Stomach (tissue), 9 donors: ENCODE measurements around the gene SUPV3L1. TPM values are rescaled to one million over a fixed set of nuclear protein-coding genes. Genes with fewer than 3 reads are reported as not detected.

Experiments
- DNase-seq, 2 donors: peaks; one replicate each; pipeline versions ENCODE4 v3.0.0 to v3.0.0-alpha.2; 2013 to 2019
- H3K27ac ChIP-seq, 5 donors: fragments of 200-600 bp in 4 of 5; sonication (generic) in 4 of 5; one replicate each; pipeline ENCODE4 v1.5.1; 2013 to 2019; ENCODE audit warnings: mild to moderate bottlenecking in 1 of 5, moderate library complexity in 1 of 5
- H3K27me3 ChIP-seq, 3 donors: fragments of 200-600 bp; sonication (generic); one replicate each; pipeline ENCODE4 v1.5.1; 2017 to 2019; ENCODE audit warnings: mixed run types in 1 of 3
- H3K36me3 ChIP-seq, 4 donors: fragments of 200-600 bp; sonication (generic); 1 replicate in 3 of 4; 2 replicates in 1 of 4; pipeline ENCODE4 v1.5.1; 2016 to 2019
- H3K4me1 ChIP-seq, 4 donors: fragments of 200-600 bp; sonication (generic); one replicate each; pipeline ENCODE4 v1.5.1; 2016 to 2019
- H3K4me3 ChIP-seq, 4 donors: fragments of 200-600 bp; sonication (generic) in 3 of 4; one replicate each; pipeline ENCODE4 v1.5.1; 2016 to 2019; ENCODE audit warnings: mild to moderate bottlenecking in 1 of 4
- H3K9me3 ChIP-seq, 4 donors: fragments of 200-600 bp; sonication (generic); one replicate each; pipeline ENCODE4 v1.5.1; 2016 to 2019
- CTCF ChIP-seq, 7 experiments: fragments of 450-650 bp in 4 of 7; fragments of 200-600 bp in 3 of 7; sonication (generic) in 3 of 7; IDR thresholded peaks; one replicate each; pipeline ENCODE4 v1.5.1; 2016 to 2019; ENCODE audit warnings: antibody characterized with exemption in 7 of 7, control low read depth in 2 of 7, mild to moderate bottlenecking in 1 of 7
- EP300 ChIP-seq: sonication (generic); formaldehyde crosslinking; IDR thresholded peaks from one replicate; pipeline ENCODE4 v1.6.1; 2017; ENCODE audit warnings: antibody characterized with exemption
- POLR2A ChIP-seq, 4 donors: fragments of 450-650 bp; IDR thresholded peaks; one replicate each; pipeline ENCODE4 v1.6.1; 2016; ENCODE audit warnings: antibody characterized with exemption in 4 of 4, control low read depth in 2 of 4, mild to moderate bottlenecking in 1 of 4, moderate library complexity in 1 of 4
- POLR2AphosphoS5 ChIP-seq, 3 donors: sonication (generic); formaldehyde crosslinking; IDR thresholded peaks; one replicate each; pipeline ENCODE4 v1.6.1; 2016; ENCODE audit warnings: antibody characterized with exemption in 3 of 3
- WGBS, 5 donors: extraction: QIAGEN DNeasy Blood & Tissue Kit in 3 of 5; methylation state at CpG; one replicate each; pipeline versions ENCODE4 v1.1.5 to v1.1.7; 2013 to 2018; 5-methylcytosine and 5-hydroxymethylcytosine counted together
- intact Hi-C: fragments of 100-400 bp; cut with DNase I; formaldehyde crosslinking; loops from one replicate; pipeline ENCODE4 v1.15.1; 2023; ENCODE audit warnings: low total_unique reads
- polyA plus RNA-seq, 3 donors: library from polyadenylated mRNA; stranded (reverse); fragments of 200-250 nt; gene quantifications; one replicate each; pipeline ENCODE4 v1.2.3, GENCODE V29; 2013
- total RNA-seq, 5 donors: library from RNA; depleted of rRNA; stranded (reverse); fragments of >200 nt; gene quantifications; one replicate each; pipeline versions ENCODE4 v1.1.0 to v1.2.3, GENCODE V29; 2014 to 2016
- donor health status: healthy with polysubstance abuse.
- donor health status: Bipolar disorder and iron deficiency.
- donor health status: healthy.

Gene SUPV3L1
- total and polyA plus RNA-seq, 8 donors, result 15.2 to 111 (median 45.5) TPM

DNA sequence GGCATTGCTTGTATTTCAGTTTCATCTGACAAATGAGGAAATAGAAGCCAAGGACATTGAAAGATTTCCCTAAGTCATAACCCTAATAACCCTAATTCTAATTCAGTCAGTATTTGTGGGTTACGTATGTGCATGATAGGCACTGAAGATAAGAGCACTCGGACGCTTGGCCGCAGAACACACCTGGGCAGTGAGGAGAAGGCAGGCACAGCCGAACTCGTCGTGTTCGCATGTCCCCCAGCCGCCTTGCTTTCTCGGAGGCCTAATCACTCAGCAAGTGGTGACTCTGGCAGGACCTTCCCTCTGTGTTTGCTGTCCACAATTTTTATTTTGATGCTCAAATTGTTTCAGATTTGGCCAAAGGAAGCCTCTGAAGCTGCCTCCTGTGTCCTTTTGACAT lies 63.8 kb downstream of the SUPV3L1 start:
- H3K4me1 ChIP-seq, result peaks cover 0 to 13% (median 0%) of the 10 kb centered on the region in 4 donors
- 74 to 88% (median 78%) methylated on average over 10 of the region's 10 CpGs for WGBS, 5 donors
- intact Hi-C loops, result no loop called here

GRCh38 chr10:69246036-69246435 lies 66.0 kb downstream of the SUPV3L1 start:
- intact Hi-C loops, result no loop called here
- Histone ChIP-seq H3K4me3 (no peak overlapping the region), H3K4me1 (no peaks in the 10 kb centered on the region), H3K36me3 (no peaks in the 10 kb centered on the region), H3K27ac (no peak overlapping the region), H3K27me3 (no peaks in the 10 kb centered on the region), H3K9me3 (no peaks in the 10 kb centered on the region)
- 90 to 95% (median 91%) methylated on average over 5 of the region's 5 CpGs for WGBS, 5 donors
- DNase-seq, result no peak
- no peak for TF ChIP-seq POLR2AphosphoS5 (IDR thresholded peaks at IDR 0.05)
- no peak for TF ChIP-seq EP300
- TF ChIP-seq CTCF (IDR thresholded peaks at IDR 0.05), result no peak

More for the DNA sequence above, 63.8 kb downstream of the SUPV3L1 start:
- no peaks in the 10 kb centered on the region for H3K27me3 ChIP-seq
- no peaks in the 10 kb centered on the region for H3K9me3 ChIP-seq
- DNase-seq, result no peak
- no peak for TF ChIP-seq EP300
- TF ChIP-seq POLR2A (IDR thresholded peaks at IDR 0.05), result no peak
- TF ChIP-seq CTCF (IDR thresholded peaks at IDR 0.05), result no peak
- no peak for TF ChIP-seq POLR2AphosphoS5 (IDR thresholded peaks at IDR 0.05)
- H3K27ac ChIP-seq, result no peak overlapping the region
- no peak overlapping the region for H3K4me3 ChIP-seq
- no peaks in the 10 kb centered on the region for H3K36me3 ChIP-seq

GRCh38 chr10:69246581-69247312 lies 66.7 kb downstream of the SUPV3L1 start:
- no peak overlapping the region for H3K27ac ChIP-seq
- intact Hi-C loops, result no loop called here

GRCh38 chr10:69247313-69247710 lies 67.3 kb downstream of the SUPV3L1 start:
- WGBS, 5 donors, result 90 to 95% (median 93%) methylated on average over 7 to 13 of the region's 13 CpGs
- intact Hi-C loops, result no loop called here
- DNase-seq, result no peak
- TF ChIP-seq POLR2AphosphoS5 (IDR thresholded peaks at IDR 0.05) (no peak), EP300 (no peak), POLR2A (IDR thresholded peaks at IDR 0.05) (no peak), CTCF (IDR thresholded peaks at IDR 0.05) (no peak)
- no peaks in the 10 kb centered on the region for H3K9me3 ChIP-seq
- no peaks in the 10 kb centered on the region for H3K27me3 ChIP-seq
- no peaks in the 10 kb centered on the region for H3K36me3 ChIP-seq
- no peak overlapping the region for H3K4me3 ChIP-seq
- H3K27ac ChIP-seq, result no peak overlapping the region
- no peaks in the 10 kb centered on the region for H3K4me1 ChIP-seq

More at GRCh38 chr10:69246581-69247312, 66.7 kb downstream of the SUPV3L1 start:
- Histone ChIP-seq H3K27me3 (no peaks in the 10 kb centered on the region), H3K9me3 (no peaks in the 10 kb centered on the region), H3K4me1 (no peaks in the 10 kb centered on the region), H3K4me3 (no peak overlapping the region), H3K36me3 (no peaks in the 10 kb centered on the region)
- TF ChIP-seq POLR2AphosphoS5 (IDR thresholded peaks at IDR 0.05), result no peak
- no peak for TF ChIP-seq CTCF (IDR thresholded peaks at IDR 0.05)
- TF ChIP-seq POLR2A (IDR thresholded peaks at IDR 0.05), result no peak
- TF ChIP-seq EP300, result no peak
- WGBS, 5 donors, result 81 to 90% (median 82%) methylated on average over 10 to 14 of the region's 14 CpGs
- no peak for DNase-seq
